Activated CD8-positive, alpha-beta memory T cell treated with anti-CD3 and anti-CD28 coated beads for 24 hours (primary cell): ENCODE measurements around the gene ALDH1A1.
"Not testable (repeated sequence)": the region's sequence is repeated elsewhere in the genome, so short reads cannot be mapped to it uniquely, and the experiment has no call there.

Source experiments
- DNase-seq: peaks from one replicate; pipeline ENCODE4 v3.0.0-alpha.2; 2020

Gene ALDH1A1

DNA sequence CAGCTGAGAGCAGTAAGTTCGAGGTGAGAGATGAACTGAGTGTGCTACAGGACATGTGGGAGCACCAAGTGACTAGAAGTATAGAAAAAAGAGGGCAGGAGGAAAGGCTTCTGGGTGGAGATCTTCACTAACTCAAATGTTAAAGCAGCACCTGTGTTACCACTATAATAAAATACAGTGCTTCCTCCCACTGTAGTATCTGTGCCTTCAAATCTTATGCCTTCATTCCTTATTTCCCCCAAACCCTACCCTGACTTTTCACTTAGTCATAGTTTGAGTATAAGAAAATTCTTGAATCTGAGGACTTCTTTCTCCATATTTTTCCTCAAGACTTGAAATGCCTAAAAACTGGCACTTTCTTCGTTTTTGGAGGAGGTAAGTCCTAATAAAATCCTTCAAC is 61.8 kb downstream of the ALDH1A1 start:
- DNase-seq = no peak

DNA sequence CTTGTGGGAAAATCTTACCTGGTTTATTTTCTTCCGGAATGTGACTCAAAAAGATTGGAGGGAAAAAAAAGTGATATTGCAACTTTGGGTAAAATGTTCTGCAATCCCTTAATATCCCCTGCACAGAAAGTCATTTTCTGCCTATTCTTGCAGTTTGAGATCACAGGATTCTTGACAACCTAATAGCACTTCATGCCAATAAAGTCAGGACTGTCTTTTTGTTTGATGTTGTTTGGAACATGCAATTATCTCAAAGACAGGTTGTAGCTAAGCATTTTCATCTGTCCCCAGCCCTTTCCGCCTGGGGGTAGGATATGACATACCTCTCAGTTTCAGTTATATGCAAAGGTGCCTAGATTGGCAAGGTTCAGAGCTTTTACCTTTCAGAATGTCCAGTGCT is 63.9 kb downstream of the ALDH1A1 start:
- DNase-seq = no peak

DNA sequence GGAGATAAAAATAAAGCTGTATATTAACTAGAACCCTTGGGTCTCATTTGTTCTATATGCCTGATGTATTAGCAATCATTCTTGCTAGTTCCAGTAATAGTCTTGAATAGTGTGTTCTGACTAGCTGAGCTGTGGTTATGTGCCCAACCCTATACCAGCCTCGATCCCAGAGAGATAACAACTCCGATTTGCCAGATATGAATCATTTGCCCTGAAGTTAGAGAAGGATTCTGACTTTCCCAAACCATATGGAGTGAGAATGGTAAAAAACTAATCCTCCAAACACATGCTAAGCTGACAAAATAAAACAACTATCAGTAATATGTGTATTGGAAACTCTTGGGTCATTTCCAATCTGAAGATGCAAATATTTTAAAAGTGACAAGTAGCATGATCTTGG is 64.8 kb downstream of the ALDH1A1 start:
- DNase-seq = no peak

DNA sequence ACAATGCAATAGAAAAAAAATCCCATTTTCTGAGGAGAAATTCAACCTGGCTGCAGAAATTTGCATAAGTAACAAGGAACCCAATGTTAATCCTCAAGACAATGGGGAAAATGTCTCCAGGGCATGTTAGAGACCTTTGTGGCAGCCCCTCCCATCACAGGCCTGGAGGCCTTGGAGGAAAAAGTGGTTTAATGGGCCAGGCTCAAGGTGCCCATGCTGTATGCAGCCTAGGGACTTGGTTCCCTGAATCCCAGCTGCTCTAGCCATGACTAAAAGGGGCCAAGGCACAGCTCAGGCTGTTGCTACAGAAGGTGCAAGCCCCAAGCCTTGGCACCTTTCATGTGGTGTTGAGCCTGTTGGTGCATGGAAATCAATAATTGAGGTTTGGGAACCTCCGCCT is 66.5 kb downstream of the ALDH1A1 start:
- no peak for DNase-seq

DNA sequence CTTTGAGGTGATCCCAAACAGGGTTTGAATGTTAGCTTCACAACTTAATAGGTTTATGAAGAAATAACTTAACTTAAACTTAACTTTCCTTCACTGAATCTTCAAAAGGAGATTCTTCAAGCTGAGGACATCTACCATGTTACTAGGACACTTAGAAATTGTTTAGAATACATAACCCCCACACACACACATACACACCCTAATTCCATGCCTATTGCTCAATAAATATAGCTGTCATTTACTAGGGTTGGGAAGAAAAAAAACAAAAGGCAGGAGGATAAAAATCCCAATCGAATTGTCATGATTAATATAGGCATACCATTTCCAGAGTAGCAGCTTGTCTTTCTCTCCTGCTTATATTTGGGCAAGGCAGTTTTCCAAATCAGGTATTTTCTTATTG is 68.3 kb downstream of the ALDH1A1 start:
- no peak for DNase-seq

DNA sequence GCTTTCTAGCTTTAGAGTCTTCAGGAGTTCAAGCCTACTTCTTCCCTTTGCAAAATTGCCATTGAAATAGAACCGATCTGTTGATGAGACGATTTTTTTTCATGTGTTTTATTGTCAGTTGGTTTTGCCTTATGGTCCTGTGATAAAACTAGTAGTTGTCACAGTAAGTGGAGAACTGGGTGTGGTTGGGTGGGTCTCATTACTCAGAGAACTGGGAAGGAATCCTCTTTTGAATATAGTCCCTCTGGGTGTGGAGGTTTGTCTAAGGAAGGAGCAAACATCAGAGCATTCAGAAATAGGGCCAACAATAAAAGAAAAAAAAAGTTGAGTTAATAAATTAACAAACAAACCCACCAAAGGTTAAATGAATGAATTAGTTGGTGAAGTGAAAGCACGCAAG is 69.0 kb downstream of the ALDH1A1 start:
- DNase-seq = no peak

DNA sequence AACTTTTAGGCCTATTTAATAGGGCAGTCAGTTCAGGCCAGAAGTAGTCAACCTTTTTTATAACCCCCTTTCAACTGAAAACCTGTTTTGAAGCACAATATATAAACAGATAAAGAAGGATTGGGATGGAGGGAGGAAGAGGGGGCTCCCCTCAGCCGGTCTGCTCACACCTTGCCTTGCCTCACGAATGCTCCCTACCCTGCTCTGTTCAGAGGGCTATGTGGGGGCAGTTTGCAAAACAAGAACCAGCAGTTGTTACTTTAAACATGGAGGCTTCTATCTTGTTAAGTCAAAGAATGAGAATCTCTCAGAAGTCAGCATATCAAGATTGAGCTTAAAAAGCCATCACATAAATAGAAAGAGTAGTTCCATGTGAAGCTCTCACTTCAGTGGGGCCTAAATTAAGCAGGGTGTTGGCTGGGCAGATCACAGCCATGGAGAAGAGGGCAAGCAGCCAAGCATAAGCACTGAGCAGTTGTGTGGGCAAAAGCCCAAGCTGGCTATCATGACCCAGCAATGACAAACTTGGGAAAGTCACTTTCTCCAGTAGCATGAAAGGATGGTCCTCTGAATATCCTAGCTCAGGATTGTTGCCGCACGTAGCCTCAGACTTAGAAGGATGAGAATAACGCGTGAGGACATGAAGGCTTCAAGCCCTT is 70.6 kb downstream of the ALDH1A1 start:
- no peak for DNase-seq

DNA sequence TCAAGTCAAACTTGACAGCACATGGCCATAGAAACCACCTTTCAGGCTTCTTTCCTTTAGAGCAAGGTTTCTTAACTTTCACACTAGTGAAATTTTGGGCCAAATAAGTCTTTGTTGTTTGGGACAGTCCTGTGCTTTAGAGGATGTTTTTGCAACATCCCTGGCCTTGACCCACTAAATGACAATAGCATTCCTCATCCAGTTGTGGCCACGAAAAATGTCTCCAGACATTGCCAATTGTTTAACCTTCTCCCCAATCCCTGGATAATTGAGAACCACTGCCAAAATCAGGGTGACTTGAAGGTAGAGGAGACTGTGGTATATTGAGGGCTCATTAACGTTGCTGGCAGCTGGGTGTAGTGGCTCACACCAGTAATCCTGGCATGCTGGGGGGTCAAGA is 72.0 kb downstream of the ALDH1A1 start:
- DNase-seq = no peak

DNA sequence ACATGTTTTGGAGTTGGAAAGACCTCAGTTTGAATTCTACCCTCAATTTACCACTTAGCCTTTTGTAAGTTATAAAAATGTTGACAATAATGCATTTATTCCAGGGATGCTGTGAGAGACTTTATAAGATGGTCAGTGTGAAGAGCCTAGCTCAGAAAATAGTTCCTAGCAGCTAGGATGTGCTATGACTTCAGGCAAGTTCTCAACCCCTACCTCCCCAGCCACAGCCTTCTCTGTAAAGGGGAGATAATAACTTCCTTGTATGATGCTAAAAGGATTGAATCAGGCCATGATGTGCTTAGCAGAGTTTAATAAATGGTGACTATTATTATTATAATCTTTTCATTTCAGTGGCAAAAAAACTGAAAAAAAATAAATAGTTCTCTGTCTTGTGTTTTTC is 77.6 kb downstream of the ALDH1A1 start:
- DNase-seq = no peak

DNA sequence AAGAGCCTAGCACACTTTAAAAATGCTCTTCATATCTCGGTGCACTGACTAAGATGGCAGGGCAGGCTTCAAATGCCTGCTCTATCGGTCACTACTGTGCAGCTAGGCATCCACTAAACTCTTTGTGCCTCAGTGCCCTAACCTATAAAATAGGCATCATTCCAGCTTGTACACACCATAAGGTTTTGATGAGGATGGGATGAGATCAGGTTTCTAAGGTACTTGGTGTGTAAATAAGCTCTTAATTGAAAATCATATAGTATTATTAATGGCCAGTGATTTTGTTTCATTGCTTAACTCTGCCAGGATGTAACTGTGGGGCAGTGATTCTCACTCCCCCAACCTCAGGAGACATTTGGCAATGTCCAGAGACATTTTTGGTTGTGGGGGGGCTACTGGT is 78.5 kb downstream of the ALDH1A1 start:
- no peak for DNase-seq

DNA sequence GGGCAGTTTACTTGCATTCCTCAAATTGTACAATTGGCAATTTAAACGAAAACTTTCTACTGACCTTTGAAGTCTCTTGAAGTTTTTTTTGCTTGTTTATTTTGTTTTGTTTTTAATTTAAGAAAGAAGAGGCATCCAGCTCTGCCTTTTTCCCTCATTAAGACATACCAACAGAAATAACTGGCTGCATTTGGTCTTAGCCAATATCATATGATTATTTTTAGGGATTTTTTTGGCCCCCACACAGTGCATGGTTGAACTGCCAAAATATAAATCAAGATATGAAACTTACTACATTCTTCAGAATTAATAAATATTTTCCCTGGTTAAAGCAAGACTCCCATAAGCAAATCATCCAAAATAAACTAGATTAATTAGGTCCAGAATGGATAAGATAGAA is 79.4 kb downstream of the ALDH1A1 start:
- no peak for DNase-seq

DNA sequence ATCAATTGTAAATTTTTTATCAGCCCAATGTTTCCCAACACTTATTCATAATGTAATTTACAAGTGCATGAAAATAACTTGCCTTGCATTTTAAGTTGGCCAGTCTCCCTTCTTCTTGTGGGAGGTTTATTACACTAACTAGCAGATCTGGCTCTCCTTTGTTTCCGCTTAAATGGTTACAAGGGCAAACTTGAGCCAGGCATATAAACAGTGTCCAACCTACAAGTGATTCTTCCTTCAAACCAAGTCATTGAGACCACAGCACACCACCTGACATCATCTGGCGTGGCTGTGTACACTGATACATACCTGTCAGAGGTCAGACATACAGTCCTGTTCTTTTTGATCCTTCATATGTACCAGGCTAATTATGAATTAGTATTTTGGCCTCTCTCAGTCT is 80.1 kb downstream of the ALDH1A1 start:
- DNase-seq = no peak

DNA sequence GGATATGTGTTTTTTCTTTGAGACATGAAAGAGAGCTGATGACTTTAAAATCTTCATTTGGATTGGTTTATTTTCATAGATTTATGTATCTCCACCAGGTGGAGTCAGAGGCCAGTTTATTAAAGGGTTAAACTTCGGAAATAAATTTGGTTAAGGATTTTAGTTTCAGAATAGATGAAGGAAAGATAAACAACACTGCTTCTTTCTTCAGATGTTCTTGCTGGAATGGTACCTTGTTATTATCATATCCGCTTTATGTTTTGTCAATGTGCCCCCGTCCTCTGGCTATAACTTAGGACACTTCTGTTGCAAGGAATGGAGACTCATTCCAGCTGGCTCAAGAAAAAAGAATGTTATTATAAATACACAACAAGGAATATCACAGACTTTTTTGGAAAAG is 81.2 kb downstream of the ALDH1A1 start:
- DNase-seq = no peak

DNA sequence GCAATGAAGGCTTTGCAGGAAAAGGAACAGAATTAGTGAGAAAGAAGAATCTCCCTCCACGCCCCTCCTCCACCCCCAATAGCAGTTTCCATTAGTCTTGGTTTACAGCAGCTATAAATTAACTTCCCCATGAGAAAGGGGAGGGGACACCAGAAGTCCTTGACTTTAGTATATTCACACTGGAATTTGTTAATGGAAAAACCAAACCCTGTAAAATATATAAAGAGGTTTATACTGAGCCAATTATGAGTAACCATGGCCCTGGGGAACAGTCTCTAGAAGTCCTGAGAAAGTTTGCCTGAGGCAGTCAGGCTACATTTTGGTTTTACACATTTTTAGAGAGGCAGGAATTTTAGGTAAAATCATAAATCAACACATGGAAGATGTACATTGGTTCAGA is 88.5 kb downstream of the ALDH1A1 start:
- no peak for DNase-seq

DNA sequence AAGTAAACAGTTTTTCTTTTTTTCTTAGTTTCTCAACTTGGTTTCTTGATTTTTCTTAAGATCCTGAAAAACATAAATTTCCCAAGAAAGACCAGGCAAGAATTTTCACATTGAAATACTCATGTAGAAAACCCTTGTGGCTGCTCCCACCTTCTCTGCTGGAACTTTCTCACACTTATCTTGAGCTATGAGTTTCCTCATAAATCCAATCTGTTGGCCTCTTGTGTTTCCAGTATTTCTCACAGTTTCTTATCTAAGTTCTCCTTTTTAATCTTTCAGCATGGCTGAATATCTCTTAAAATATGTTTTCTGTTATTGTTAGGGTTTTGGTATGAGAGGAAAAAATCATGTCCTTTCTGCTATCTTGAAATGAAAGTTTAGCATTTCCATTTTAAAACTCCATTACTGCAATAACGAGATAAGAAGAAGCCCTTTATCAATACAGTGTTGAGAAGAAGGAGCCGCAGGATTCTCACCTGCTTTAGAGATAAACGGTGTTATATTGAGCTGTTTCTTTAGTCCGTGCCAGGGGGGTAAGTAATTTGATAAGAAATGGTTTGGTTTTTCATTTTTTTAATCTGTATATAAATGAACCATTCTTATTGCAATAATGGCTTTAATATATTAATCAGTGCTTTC is 89.3 kb downstream of the ALDH1A1 start:
- no peak for DNase-seq

DNA sequence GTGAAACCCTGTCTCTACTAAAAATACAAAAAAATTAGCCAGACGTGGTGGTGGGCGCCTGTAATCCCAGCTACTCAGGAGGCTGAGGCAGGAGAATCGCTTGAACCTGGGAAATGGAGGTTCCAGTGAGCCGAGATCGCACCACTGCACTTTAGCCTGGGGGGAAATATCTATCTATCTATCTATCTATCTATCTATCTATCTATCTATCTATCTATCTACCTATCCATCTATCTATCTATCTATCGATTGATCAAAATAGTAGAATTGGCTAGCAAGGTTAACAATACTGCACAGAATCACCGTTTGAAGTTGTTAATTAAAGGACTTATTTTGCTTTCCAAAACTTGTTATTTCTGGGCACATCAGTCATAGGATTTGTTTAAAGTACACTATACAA is 90.1 kb downstream of the ALDH1A1 start:
- DNase-seq = not testable (repeated sequence)

DNA sequence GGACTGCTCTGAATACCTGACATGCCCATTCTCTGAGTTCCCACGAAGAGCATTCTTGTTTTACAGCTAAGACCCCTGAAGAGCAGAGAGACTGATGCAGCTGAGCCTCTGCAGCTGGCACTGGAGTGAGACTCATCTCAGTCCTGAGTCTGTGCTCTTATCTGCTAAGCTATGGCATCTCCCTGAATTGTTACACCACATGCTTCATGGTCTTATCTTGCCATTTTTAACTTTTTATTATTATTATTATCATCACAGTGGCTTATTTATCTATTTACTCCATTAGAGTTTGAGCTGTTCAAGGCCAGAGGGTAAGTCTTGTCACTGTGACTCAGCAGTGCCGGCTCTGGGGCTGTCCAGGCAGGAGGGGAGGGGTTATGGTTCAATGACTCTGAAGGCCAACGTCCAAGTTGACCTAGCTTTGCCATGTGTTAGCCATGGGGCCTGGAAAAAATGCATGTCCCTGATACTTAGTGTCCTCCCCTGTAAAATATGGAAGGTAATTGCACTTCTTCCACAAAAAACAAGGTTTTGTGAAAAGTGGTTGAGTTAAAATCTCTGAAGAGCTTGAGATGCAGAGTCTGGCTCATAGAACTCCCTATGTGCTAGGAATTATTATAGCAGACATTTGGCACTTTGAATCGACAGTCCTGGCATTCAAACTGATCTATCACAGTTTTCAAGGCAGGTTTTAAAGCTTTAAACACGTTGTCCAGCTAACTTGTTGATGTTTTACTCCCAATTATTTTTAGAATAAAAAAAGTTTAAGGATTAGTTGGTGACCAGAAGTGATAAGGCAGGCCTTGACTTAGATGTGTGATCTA is 94.6 kb downstream of the ALDH1A1 start:
- no peak for DNase-seq

DNA sequence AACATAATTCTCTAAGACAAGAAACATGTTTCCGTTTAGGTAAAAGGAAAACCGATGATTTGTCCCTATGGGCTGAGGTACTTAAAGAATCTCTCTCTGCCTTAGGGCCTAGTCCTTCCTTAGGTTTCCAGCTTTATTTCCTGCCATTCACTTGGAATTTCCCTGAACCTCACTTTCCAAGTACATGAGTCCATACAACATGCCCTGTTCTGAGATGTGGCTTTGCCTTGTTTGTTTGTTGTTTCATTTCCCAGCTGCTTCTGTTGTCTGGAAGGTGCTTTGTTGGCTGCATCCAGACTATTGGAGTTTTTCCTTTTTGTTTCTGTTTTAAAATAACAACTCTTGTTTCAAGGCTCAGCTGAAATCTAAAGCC is 95.2 kb downstream of the ALDH1A1 start:
- DNase-seq = no peak

DNA sequence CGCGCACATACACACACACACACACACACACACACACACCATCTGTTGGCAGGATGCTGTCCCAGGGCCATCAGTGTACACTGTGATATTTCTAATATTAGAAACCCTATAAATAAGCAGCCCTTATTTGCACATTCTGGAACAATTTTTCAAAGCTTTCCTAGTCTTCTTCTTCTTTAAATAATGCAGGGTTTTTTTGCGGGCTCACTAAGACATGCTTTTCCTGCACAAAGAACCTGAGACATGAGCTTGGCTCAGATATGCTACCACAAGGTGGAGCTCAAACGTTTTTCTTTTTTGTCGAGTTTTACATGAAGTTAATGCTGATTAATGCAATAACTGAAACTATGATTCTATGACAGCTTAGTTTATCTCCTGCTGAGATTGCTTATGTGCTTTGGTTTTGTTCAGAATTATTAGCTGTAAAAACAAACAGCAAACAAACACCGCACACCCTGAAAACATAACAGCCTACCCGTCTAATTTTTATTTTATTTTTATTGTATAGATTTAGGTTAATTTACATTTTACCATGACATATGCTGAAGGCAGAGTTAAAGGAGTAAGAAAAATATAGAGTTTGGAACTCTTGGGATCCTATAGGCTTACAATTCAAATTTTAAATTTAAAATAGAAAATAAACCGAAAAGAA is 95.8 kb downstream of the ALDH1A1 start:
- no peak for DNase-seq

DNA sequence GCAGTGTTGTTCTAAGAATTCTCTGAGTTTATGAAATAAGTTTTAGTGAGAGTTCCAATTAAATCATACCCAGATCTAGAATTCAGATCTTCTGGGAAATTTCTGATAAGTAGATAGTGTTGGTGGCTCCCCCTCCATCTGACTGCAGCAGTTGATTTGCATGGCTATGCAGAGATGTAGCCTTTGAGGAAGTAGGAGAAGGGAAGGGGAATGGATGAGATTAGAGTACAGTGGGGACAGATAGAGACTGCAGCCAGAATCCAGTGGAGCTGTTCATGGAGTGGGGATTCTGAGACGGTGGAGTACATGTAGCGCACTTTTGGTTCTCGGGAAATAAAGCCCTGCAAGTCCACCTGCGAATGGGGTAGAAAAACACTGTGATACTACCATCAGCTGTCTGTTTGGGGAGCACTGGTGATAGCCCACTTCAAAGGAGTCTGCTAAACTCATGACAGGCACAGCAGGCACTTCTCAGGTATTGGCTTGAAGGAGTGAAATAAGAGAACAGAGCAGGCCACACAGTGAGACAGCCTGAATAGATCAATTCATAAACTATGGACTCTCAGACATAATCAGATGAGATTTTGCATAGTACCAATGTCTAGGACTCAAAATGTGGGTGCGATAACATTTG is 96.8 kb downstream of the ALDH1A1 start:
- DNase-seq = no peak

DNA sequence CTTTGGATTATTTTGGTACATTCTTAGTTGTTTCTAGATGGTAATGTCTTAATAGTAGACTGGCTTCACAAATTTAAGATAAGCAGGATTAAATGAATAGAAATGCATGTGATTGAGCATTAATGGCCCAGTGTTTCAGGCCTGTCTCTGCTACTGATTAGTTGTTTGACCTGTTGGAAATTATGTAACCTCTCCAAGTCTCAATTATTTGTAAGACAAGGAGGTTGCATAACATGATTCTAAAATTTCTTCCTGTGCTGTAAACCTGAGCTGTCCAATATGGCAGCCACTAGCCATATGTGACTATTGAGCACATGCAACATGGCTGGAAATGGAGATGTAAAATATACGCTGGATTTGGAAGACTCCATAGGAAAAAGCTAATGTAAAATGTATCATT is 97.5 kb downstream of the ALDH1A1 start:
- no peak for DNase-seq
